Stimulated activated CD4-positive, alpha-beta T cell treated with anti-CD3 and anti-CD28 coated beads, Interleukin-2, amount 100 ng/mL, for 4 hours (primary cell): ENCODE data around the gene P2RX3.

Source experiments
- DNase-seq: peaks from one replicate; pipeline ENCODE4 v3.0.0-alpha.2; 2020; ENCODE audit warnings: low read depth

P2RX3 gene

DNA sequence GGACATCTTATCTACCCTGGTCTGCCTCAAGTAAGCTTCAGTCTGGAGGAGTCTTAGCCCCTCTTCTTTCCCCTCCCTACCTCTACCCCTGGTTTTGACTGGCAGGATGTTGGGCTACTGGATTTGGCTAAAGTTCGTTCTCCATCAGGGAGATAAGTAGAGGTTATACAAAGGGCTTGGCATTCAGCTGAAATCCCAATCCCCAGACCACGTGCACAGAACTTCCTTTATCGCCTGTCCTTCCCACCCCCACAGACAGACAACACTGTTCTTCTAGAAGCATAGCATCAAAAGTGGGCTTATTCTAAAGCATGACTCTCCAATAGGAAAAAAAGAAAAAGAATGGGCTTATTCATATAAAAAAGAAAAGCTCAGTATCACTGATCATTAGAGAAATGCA, 35.0 kb downstream of the P2RX3 start:
- DNase-seq = no peak

DNA sequence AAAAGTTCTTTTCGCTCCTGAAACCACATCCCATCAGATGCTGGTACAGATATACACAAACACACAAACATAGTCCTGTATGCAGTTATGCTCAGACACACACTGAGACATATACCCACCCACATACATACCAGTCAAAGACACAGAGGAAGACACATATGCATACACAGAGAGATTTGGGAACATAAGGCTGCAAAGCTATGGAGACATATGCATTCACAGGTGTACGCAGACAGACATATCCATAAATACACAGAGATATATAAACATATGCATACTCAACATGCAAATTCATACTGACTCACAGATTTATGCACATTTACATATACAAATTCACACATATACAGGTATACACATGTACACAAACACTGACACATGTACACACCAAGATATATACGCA, 36.8 kb downstream of the P2RX3 start:
- DNase-seq = no peak

DNA sequence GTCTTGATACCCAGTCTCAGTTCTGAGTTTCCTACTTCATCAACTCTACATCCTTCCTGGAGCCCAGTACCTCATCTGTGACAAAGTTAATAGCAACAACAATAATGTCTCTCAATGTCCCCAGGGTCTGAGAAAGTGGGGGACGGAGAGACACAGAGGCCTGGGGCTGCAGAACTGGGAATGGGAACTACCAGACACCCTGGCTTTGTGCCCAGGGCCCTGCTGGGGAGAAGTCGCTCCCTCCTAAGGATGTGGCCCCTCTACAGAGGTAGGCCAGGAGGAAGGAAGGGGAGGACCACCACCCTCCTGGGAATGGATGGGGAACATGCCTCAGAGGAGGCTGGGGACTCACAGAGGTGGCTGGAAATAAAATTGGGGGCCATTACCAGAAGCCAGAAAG, 37.3 kb downstream of the P2RX3 start:
- no peak for DNase-seq

DNA sequence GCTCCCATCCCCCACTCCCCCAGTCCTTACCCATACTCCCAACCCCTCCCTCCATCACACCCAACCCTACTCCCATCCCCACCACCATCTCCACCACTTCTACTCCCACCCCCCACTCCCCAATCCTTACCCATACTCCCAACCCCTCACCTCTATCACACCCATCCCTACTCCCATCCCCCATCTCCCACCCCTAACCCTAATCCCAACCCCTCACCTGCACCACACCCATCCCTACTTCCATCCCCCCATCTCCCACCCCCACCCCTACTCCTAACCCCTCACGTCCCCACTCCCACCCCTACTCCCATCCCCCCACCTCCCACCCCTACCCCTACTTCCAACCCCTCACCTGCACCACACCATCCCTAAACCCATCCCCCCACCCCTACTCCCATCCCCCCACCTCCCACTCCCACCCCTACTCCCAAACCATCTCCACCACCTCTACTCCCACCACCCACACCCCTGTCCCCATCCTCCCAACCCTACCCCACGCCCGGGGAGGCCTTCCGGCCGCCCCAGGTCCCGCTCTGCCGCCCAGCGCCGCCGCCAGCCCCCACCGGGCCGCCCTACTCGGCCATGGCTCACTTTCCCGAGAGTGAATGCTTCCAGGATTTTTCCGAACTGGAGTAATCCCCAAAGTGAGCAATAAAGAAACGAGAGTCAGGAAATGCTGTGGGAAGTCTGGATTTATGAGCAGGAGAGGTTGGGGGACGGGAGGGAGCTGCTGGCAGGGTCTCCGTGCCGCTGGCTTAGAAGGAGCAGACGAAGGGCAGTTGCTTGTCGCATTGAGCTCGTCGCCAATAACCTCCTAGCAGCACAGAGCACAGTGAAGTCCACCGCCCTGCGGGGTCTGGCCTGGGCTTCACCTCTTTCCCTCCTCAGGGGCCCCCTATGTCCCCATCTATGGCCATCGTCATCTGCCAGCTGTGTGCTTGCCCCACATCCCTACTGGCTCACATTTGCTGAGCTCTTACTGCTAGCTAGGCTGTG, 38.2 kb downstream of the P2RX3 start:
- no peak for DNase-seq

DNA sequence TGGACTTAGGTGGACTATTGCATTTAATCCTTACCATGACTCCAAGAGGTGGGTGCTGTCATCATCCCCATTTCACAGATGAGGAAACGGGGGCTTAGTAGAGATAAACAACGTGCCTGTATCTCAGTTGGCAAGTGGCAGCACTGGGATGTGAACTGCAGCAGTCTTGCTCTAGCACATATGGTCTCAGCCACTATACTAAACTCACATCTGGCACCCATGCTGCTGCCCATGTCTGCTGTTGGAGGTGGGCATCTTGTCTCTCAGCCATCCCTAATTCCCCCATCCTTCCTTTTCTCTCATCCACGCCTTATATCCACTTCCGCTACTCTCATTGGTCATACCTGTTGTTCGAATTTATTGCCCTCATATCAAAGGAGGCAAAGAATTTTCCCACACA, 39.0 kb downstream of the P2RX3 start:
- DNase-seq = no peak

DNA sequence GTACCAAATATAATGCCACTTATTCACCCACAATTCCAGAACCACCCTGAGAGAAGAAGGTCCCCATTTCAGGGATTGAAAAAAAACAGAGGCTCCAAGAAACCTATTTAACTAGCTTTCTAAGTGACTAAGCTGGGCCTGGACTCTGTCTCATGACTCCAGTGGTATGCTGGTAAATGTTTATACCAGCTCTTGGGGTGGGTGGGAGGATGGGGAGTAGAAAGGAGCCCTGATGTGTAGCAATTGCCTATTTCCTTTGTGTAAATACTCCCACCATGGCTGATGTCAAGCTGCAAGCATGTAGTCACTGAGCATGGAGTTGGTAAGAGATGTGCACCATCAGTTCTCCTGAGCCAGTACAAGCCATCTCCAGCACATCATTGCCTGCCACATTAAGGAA, 40.0 kb downstream of the P2RX3 start:
- no peak for DNase-seq

DNA sequence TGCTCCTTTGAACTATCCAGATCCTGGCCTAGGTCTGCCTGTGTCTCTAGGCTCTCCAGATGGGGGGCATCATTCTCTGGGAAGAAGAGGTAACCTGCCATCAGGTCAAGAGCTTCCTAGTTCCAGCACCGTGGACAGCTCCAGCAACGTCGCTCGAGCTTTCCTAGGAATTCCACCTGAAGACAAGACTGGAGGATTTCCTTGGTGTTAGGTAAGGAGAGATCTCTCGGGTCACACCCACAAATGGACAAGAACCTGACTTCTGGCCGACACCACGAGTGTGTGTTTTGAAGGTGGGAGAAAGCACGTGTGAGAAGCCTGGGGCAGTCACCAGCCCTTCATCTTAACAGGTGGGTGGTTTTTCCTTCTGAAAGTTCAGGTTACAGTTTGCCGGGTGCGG, 41.6 kb downstream of the P2RX3 start:
- no peak for DNase-seq

DNA sequence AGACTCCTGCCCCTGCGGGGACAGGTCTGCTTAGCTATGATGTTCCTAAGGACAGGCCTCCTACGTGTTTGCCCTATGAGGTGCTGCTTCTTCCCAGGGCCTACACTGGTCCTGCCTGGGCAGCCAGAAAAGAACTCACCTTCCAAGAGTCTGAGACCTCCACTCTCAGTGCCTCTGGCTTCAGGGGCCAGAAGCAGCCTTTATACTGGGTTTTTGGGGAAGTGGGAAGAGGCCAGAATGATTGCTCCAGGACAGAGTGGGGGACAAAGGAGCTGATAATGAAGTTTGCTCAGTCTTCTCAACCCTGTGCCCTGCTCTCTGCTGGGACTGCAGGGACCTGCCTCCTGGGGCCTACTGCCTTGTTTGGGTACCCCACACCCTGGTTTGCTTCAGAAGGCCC, 42.8 kb downstream of the P2RX3 start, which contains the start of gene PRG3:
Gene PRG3, minus strand, starts transcription at position 176 of the 400 bp plus-strand sequence. CDS start 442 bp downstream, outside the sequence.
- no peak for DNase-seq

DNA sequence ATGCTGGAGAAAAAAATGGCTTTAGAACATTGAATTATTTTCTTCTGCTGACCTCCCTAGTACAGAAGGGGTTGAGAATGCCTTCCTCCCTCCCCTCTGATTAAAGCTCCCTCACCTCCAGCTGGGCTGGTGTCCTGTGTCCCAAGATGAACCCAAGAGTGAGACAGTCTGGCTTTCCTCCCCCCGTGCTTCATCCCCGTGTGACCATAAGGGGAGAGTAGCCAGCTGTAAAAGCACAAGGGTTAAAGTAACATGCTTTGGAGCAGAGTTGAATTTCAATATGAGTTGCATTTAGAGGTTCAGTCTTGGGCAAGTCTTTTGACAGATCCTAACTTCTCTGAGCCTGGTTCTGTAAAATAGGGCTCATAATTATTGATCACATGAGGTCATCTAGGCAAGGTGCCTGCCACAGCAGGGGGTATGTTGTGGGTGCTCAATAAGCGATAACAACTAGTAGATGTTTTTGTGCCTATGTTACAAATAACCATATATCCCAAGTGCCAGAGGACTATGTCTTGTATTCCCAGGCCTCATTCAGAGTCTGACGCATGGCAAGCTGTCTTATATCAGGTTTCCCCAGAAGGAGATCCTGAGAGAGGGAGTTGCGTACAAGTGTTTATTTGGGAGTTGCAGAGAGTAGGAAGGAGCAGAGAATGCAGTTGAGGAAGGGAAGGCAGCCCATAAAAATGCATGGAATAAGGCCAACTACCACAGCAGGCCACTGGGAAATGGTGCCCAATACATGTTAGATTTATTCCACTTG, 48.2 kb downstream of the P2RX3 start:
- DNase-seq = no peak

DNA sequence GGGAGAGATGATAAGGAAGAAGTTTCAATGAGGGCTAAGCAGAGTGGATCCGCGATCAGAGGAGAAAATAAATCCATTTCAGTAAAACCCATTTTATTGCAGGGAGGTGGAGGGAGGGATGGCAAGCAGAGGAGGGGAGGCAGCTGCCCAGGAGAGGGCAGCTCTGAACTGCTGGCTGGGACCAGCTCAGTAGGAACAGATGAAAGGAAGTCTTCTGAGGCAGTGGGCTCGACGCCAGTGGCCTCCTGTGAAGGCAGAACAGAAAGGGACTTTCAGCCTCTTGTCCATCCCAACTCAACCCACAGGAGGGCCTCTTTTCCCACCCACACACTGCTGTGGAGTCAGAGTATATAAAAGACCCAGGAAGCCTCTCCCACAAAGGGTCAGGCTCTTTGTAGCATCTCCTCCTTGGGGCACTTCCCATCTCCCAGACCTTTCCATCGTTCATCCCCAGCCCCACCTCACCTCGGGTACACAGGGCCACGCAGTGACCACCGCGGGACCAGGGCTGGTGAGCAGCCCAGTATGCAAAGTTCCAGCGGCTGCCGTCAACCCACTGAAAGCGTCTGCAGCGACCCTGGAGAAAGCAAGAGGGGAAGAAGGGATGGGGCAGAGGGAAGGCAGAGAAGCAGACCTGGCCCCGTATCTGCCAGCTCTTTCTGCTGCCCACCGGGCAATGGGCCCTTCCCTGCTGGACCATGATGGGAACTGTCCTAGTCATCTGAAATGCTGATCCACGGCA, 49.3 kb downstream of the P2RX3 start:
- DNase-seq = no peak

DNA sequence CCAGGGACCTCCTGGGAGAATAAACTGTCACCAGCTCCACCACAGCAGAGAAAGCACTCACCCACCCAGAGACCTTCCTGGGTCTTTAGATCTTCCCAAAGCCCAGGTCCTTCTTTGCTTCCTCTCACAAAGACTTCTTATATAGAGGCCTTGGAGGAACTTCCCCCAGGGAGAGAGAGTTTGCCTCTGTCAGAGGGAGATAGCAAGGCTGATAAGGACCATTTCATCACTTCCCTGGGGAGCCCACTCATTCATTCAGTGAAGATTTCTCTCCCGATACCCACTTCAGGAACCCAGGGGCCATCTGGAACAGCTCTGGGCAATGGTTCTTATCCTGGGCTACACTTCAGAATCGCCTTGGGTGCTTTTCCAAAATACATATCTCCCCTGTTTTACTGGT, 52.4 kb downstream of the P2RX3 start, which contains the start of gene PRG2:
Gene PRG2, minus strand, starts transcription at position 116 of the 400 bp plus-strand sequence. CDS start 706 bp downstream, outside the sequence.
- no peak for DNase-seq

DNA sequence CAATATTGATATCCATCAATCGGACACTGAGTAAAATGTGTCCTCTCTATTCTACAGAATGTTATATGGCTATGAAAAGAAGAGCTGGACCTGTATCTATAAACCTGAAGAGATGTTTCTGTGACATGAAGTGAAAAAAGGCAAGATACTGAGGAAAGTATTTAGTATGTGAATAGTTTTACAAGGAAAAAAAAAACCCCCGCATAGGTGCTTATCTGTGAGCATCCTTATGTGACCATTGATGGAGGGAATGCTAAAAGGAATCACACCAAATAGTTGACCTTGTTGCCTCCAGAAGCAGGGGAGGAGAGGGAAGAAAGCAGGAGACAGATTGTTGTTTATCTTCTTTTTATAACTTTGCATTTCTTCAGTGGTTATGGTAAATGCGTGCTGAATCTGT, 53.0 kb downstream of the P2RX3 start:
- DNase-seq = no peak

DNA sequence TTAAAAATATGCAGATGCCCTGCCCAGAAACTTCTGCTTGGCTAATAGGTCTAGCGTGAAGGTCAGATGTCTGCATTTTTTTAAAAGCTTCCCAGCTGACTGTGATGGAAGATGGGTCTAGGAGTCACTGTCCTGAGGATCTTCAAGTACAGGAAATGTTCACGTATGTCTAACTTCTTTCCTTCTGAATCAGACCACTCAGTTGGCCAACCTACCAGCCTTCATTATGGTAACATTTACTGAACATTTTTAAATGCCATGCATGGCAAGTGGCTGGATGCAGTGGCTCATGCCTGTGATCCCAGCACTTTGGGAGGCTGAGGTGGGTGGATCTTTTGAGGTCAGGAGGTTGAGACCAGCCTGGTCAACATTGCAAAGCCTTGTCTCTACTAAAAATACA, 53.4 kb downstream of the P2RX3 start:
- DNase-seq = no peak

DNA sequence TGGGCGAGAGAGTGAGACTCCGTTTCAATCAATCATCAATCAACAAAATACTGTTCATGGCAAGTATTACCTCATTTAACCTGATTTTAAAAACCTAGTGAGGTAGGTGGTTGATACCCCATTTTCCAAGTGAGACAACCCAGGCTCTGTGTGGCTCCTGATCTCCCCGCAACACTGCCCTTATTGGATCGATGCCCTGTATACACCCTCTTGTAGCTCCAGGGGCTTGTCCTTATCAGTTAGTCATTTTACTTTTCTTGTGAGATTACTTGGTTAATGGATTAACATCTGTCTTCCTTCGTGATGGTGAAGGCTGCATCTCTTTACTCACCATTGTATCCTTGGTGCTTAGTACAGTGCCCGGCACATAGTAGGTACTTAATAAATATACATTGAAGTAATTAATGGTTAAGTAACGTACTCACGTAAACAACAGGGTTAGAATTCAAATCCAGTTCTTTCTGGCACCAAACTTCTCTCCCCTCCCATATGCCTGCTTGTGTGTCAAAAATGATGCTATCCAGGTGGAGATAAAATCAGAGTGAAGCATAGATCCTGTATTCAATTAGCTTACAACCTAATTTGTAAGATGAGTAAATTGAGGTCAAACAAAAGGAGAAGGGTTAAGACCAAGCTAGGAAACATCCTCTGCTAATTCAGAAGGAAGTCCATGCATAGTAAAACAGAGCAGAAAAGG, 54.1 kb downstream of the P2RX3 start:
- no peak for DNase-seq

DNA sequence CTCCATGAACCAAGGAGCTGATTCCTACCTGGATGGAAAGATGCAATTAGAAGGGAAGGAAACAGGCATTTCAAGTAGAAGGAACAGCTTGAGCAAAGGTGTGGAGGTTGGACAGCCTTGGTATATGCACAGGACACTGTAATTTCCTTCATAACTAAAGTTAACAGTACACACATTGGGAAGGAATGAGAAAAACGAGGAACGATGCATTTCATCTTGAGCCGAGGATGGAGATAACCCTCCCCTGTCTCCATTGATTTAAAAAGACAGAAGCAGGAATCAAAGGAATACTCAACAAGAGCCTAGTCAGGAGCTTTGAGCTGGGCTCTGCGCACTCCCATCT, 54.6 kb downstream of the P2RX3 start:
- DNase-seq = no peak

DNA sequence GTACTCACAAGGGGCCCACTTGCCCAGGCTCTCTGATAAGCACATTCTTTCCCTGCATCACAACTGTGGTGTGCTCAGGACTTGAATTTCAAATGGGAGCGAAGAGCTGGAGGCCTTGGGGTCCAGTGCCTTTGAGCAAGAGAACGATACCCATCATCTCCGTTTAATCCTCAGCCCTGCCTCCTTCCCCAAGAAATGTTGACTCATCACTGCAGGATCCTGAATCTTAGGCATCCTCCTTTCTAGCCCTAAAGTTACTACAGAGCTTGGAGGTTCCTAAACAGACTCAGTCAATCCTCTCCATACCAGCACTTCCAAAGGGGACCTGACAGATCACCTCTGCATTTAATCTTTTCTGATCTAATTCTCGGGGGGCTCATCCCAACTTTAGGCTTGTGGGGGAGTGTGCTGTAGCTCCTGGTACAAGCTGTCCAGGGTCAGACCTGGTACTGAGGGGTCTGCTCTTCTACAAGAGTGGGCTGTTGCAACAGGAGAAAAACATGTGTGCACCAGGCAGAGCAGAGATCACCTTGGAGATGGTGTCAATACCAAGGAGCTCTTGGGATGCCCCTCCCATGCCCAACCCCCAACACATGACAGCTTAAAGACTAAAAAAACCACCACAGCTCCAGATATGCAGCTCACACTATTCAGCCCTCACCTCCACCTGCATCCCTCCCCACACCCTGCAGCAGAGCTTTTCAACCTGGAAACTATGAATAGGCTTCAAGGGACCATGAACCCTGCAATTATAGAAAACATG, 56.2 kb downstream of the P2RX3 start:
- DNase-seq = no peak

DNA sequence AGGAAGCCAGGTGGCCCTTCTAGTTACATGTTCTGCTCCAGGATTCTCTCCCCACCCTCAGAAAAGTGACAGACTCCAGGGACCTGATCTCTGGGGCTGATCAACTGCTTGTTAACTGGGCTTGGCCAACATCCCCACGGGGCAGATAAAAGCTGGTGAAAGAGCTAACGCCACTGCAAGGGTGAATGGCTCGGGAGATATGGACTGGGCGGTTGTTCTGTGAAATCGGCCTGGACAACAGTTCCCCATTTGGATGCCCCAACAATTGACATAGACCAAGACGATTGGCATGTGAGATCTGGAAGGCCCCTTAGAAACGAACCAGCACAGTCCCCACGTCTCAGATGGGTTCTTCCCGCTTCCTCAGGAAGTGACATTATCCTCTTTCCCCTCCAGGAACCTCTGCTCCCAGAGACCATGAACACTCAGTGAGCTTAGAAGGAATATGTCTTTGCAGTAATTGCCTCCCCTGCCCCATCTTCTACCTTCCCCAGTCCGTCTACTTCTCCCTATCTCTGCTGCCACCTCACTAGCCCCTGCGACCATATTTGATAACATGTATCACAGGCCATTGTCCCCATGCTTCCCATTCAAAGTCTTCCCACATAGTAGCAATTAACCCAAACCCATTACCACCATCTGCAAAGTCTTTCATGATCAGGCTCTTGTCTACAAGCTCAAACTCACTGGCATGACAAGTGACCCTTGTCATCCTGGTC, 57.9 kb downstream of the P2RX3 start:
- no peak for DNase-seq

DNA sequence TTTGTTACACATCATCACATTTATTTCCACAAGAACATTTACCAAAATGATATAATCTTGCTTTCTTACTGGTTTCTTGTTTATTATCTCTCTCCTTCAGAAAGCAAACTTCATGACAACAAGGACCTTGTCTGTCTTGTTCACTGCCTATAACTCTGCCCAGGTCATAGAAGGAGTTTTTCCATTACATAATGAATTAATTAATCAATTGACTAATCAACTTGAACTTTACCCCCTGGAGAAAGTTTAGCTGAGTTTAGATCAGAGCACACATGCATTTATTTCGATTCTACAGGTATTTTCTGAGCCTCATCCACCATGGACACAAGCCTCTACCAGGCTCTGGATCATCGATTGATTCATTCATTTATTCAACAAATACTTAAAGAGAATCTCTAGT, 58.6 kb downstream of the P2RX3 start:
- DNase-seq = no peak

DNA sequence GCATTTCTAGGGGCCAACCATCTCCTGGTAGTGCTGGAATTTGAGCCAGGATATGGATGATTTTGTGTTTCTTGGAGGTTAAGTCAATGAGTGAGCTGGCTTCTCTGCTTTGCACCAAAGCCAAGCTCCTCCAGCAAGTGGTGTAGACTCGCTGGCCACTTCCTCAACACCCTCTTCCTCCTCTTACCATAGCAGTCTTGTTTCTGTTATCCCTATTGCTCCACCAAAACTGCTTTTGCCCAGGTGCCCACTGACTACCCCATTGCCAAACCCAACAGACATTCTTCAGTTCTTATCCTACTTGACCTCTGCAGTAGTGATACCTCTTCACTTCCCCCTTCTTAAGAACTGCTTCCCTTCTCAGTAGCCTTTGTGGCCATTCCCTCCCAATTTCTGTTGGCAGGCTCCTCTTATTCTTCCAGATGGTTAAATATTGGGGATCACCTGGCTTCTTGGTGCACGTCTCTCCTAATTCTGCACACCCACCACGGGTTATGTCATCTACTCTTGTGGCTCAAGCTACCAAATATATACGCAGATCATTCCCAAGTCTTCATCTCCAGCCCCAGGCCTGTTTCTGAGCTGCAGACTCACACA, 59.3 kb downstream of the P2RX3 start:
- no peak for DNase-seq

DNA sequence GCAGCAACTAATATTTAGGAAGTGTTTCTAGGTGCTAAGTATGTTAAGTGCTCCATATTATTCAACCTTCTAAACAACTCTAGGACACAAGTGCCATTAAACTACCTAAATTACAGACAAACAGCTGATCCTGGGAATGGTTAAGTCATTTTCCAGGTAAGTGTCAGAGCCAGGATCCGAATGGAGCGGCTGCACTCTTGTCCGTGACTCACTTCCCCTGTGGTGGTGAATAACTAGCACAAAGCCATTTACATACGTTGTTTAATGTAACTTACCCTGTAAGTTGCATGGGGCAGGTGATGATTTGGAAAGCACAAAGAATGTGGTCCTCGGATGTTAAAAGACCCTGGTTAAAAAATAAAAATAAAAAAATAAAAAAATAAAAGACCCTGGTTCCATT, 61.1 kb downstream of the P2RX3 start:
- no peak for DNase-seq
